ENCODE measurements around the gene SEC61A2. TPM values are rescaled to one million over a fixed set of nuclear protein-coding genes. Genes with fewer than 3 reads are reported as not detected.

The SEC61A2 gene
- total and polyA plus RNA-seq, 2 experiments from 2014 or later: 8.7 to 17.6 TPM

- DNase-seq (ENCODE audit: low spot score) (no peak), ATAC-seq (no peak)
- Mint-ChIP-seq H3K4me1 (no peaks in the 10 kb centered on the region), H3K9me3 (no peaks in the 10 kb centered on the region), H3K27ac (no peak overlapping the region), H3K36me3 (ENCODE audit: low read depth) (peaks cover 68% of the 10 kb centered on the region), H3K4me3 (no peak overlapping the region), H3K27me3 (ENCODE audit: insufficient read depth, low read depth, poor library complexity) (peaks cover 2% of the 10 kb centered on the region)
- Histone ChIP-seq H3F3A (replicated peaks; ENCODE audit: low read depth) (no peaks in the 10 kb centered on the region), H3K4me3 (no peak overlapping the region), H3K36me3 (ENCODE audit: insufficient read depth) (peaks cover 22% of the 10 kb centered on the region), H3K27ac (ENCODE audit: low read depth) (no peak overlapping the region), H4K20me1 (replicated peaks; ENCODE audit: insufficient read depth) (0 out of 2 replicates have a peak, but pooled peaks cover 4% of the 10 kb centered on the region), H3K4me2 (no peak overlapping the region), H3K79me2 (replicated peaks; ENCODE audit: insufficient read depth) (no peaks in the 10 kb centered on the region), H3K9me2 (ENCODE audit: insufficient read depth) (no peaks in the 10 kb centered on the region), H3K4me1 (ENCODE audit: insufficient read depth) (no peaks in the 10 kb centered on the region), H3K27me3 (ENCODE audit: insufficient read depth) (no peaks in the 10 kb centered on the region), H2AFZ (no peak overlapping the region)
- TF ChIP-seq ETS1 (IDR thresholded peaks at IDR 0.05) (no peak), EZH2phosphoT487 (IDR thresholded peaks at IDR 0.05; ENCODE audit: unreplicated experiment) (no peak), ZNF114 (CRISPR knock-in tag; IDR thresholded peaks at IDR 0.05) (no peak), JUNB (IDR thresholded peaks at IDR 0.05; ENCODE audit: unreplicated experiment) (no peak), CTCF (conservative IDR thresholded peaks at IDR 0.05; ENCODE audit: low read depth in 2 of 2) (no peak), REST (IDR thresholded peaks at IDR 0.05; ENCODE audit: unreplicated experiment) (no peak), ZNF331 (CRISPR knock-in tag; IDR thresholded peaks at IDR 0.05; ENCODE audit: low read depth) (no peak), CREB1 (CRISPR knock-in tag; IDR thresholded peaks at IDR 0.05; ENCODE audit: low read depth) (no peak), EZH2 (IDR thresholded peaks at IDR 0.05; ENCODE audit: low read depth, unreplicated experiment) (no peak), ZNF462 (CRISPR knock-in tag; IDR thresholded peaks at IDR 0.05) (no peak)
Observed at GRCh38 chr10:12111528-12111927, 17.9 kb upstream of the SEC61A2 start.

All from GM23338 (cell line).